CD4-positive, alpha-beta T cell (primary cell): Measurements from ENCODE around the gene MAN1C1. TPM values are rescaled to one million over a fixed set of nuclear protein-coding genes. Genes with fewer than 3 reads are reported as not detected.
"Not testable (repeated sequence)": the region's sequence is repeated elsewhere in the genome, so short reads cannot be mapped to it uniquely, and the experiment has no call there.

Experiments used
- ATAC-seq: fragments of 200-7000 bp; cut with Tn5 transposase; one replicate; pipeline ENCODE4 v1.10.0; 2022; ENCODE audit warnings: mild to moderate bottlenecking; ENCODE audit not compliant: poor library complexity
- CTCF ChIA-PET: fragments of 350-600 bp; sonication (Branson Sonifier 250); formaldehyde crosslinking; loops from one replicate; lab custom pipeline; 2021; ENCODE audit warnings: antibody characterized with exemption, inconsistent platforms; lab: Charles Lee
- POLR2A ChIA-PET: fragments of 350-600 bp; sonication (Branson Sonifier 250); formaldehyde crosslinking; loops from one replicate; lab custom pipeline; 2021; ENCODE audit warnings: antibody characterized with exemption, inconsistent platforms; lab: Charles Lee
- DNase-seq, 14 experiments: peaks; one replicate each; pipeline ENCODE4 v3.0.0-alpha.2; 2013 to 2020; ENCODE audit warnings: mixed read lengths in 2 of 14
- H3K27ac ChIP-seq, 2 donors: one replicate each; pipeline versions ENCODE4 v1.5.1 to v1.7.0; 2013; ENCODE audit warnings: low read length in 2 of 2, low read depth in 1 of 2, mild to moderate bottlenecking in 1 of 2
- H3K27me3 ChIP-seq, 2 experiments: 1 replicate in 1 of 2; 2 replicates in 1 of 2; pipeline versions ENCODE4 v1.6.1 to v1.7.0; 2013; ENCODE audit warnings: low read length in 2 of 2, control low read depth in 1 of 2, mild to moderate bottlenecking in 1 of 2, moderate library complexity in 1 of 2; ENCODE audit not compliant: insufficient read depth in 2 of 2, control insufficient read depth in 1 of 2
- H3K36me3 ChIP-seq: one replicate; pipeline ENCODE4 v1.6.1; 2013; ENCODE audit warnings: low read length, control low read depth; ENCODE audit not compliant: insufficient read depth
- H3K4me1 ChIP-seq: one replicate; pipeline ENCODE4 v1.6.1; 2013; ENCODE audit warnings: low read length, control low read depth; ENCODE audit not compliant: insufficient read depth
- H3K4me3 ChIP-seq: one replicate; pipeline ENCODE4 v1.5.1; 2013; ENCODE audit warnings: mild to moderate bottlenecking, low read length, moderate library complexity
- H3K9me3 ChIP-seq, 2 experiments: 1 replicate in 1 of 2; 2 replicates in 1 of 2; pipeline versions ENCODE4 v1.6.1 to v1.7.0; 2013; ENCODE audit warnings: low read length in 2 of 2, mild to moderate bottlenecking in 2 of 2, control low read depth in 1 of 2, moderate library complexity in 1 of 2; ENCODE audit not compliant: control insufficient read depth in 1 of 2, insufficient read depth in 1 of 2
- H3K27ac Mint-ChIP-seq: one replicate; pipeline ENCODE4 v1.8.0; 2020; ENCODE audit warnings: mixed read lengths
- H3K27me3 Mint-ChIP-seq: one replicate; pipeline ENCODE4 v1.8.0; 2021; ENCODE audit warnings: mixed read lengths
- H3K36me3 Mint-ChIP-seq: one replicate; pipeline ENCODE4 v1.8.0; 2021; ENCODE audit warnings: low read depth, mixed read lengths
- H3K4me1 Mint-ChIP-seq: one replicate; pipeline ENCODE4 v1.8.0; 2021; ENCODE audit warnings: low read depth, mixed read lengths
- H3K4me3 Mint-ChIP-seq: one replicate; pipeline ENCODE4 v1.8.0; 2020; ENCODE audit warnings: mild to moderate bottlenecking, mixed read lengths
- H3K9me3 Mint-ChIP-seq: one replicate; pipeline ENCODE4 v1.8.0; 2020; ENCODE audit warnings: mixed read lengths
- intact Hi-C, 2 experiments: fragments of 100-400 bp; cut with DNase I in 1 of 2; cut with micrococcal nuclease in 1 of 2; formaldehyde crosslinking; loops; one replicate each; pipeline versions ENCODE4 v1.15.1 to v1.9.0; 2023 to 2025; cut with DNase I, micrococcal nuclease
- total RNA-seq, 174 experiments: library from RNA in 2 of 174; stranded (reverse) in 2 of 174; gene quantifications; one replicate each; pipeline ENCODE4 v1.2.3 and lab custom pipeline; 2021 to 2026
- TF ChIP-seq, protein P1 (sequence below): fragments of 200-600 bp; IDR thresholded peaks from one replicate; pipeline ENCODE4 v1.8.0; 2022; ENCODE audit warnings: antibody characterized with exemption, mild to moderate bottlenecking

The MAN1C1 gene
- total RNA-seq, 2 experiments from 2014 or later: 44.4 to 46.9 TPM

DNA sequence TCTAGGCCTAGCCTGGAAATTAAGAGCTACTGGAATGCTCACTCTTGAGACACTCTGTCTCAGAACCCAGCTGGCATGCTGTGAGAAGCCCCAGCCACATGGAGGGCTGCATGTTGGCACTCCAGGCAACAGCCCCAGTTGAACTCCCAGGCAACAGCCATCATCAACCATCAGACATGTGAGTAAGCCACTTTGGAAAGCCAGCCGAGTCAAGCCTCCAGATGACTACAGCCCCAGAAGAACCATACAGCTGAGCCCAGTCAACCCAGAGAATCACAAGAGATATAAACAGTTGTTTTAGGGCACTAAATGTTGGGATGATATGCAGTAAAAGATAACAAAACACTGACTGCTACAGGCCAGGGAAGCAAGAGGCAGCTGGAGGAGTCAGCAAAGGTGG lies 17.7 kb upstream of the MAN1C1 start:
- Mint-ChIP-seq H3K4me3 (no peak overlapping the region), H3K4me1 (peaks cover 8% of the 10 kb centered on the region)
- POLR2A ChIA-PET: interaction anchor here (0.9 to 2.3 kb wide), 3 partner anchors 9 to 27 kb away, joined by 3 to 8 read pairs (median 4); no protein-coding TSS in a partner anchor

DNA sequence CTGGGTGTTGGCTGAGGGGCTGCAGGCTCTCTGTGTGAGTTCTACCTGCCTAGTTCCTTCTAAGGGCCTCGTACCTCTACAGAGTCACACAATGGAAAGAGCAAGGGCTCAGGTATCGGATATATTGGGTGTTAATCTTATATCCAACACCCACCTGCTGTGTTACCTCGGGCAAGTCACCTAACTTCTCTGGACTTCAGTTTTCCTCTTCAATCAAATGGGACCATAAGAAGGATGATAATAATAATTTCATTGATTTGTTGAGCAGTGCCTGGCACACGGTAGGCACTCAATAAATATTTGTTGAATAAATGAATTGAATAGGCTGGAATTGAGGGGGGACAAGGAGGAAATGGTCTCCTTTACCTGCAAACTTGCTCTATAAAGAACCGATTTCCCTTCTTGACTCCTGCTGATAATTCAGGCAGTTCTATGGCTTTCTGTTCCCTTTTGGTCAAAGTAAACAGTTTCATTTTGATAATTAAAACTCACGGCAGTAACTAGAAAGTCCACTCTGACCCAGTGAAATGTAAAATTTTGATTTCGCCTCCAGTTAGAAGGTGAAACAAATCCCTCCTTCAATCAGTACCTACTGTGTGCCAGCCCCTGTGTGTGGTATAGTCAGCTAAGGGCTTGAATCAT lies 16.5 kb upstream of the MAN1C1 start:
- Mint-ChIP-seq H3K9me3 (no peaks in the 10 kb centered on the region), H3K4me3 (no peak overlapping the region), H3K4me1 (peaks cover 8% of the 10 kb centered on the region), H3K27ac (no peak overlapping the region), H3K36me3 (no peaks in the 10 kb centered on the region), H3K27me3 (no peaks in the 10 kb centered on the region)
- no peaks in the 10 kb centered on the region for H3K36me3 ChIP-seq
- CTCF ChIA-PET: no interaction called here
- H3K4me1 ChIP-seq: no peaks in the 10 kb centered on the region
- TF ChIP-seq, protein P1, sequence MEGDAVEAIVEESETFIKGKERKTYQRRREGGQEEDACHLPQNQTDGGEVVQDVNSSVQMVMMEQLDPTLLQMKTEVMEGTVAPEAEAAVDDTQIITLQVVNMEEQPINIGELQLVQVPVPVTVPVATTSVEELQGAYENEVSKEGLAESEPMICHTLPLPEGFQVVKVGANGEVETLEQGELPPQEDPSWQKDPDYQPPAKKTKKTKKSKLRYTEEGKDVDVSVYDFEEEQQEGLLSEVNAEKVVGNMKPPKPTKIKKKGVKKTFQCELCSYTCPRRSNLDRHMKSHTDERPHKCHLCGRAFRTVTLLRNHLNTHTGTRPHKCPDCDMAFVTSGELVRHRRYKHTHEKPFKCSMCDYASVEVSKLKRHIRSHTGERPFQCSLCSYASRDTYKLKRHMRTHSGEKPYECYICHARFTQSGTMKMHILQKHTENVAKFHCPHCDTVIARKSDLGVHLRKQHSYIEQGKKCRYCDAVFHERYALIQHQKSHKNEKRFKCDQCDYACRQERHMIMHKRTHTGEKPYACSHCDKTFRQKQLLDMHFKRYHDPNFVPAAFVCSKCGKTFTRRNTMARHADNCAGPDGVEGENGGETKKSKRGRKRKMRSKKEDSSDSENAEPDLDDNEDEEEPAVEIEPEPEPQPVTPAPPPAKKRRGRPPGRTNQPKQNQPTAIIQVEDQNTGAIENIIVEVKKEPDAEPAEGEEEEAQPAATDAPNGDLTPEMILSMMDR: no peak
- H3K27ac ChIP-seq: no peak overlapping the region
- intact Hi-C loops: loop anchor here in 1 of 2 experiments (5.0 kb wide), 1 partner anchor 193 kb away; no protein-coding TSS in a partner anchor
- H3K9me3 ChIP-seq: no peaks in the 10 kb centered on the region
- POLR2A ChIA-PET: interaction anchor here (0.7 kb wide), 1 partner anchor 145 kb away, joined by 4 read pairs; no protein-coding TSS in a partner anchor
- H3K27me3 ChIP-seq: no peaks in the 10 kb centered on the region
- H3K4me3 ChIP-seq: no peak overlapping the region
- DNase-seq (no peak), ATAC-seq (no peak)

More for the DNA sequence above, 17.7 kb upstream of the MAN1C1 start:
- Histone ChIP-seq H3K4me1 (no peaks in the 10 kb centered on the region), H3K9me3 (no peaks in the 10 kb centered on the region), H3K4me3 (no peak overlapping the region), H3K36me3 (no peaks in the 10 kb centered on the region), H3K27me3 (no peaks in the 10 kb centered on the region), H3K27ac (no peak overlapping the region)
- DNase-seq (no peak), ATAC-seq (no peak)
- H3K36me3 Mint-ChIP-seq: no peaks in the 10 kb centered on the region
- no peak overlapping the region for H3K27ac Mint-ChIP-seq
- no peaks in the 10 kb centered on the region for H3K27me3 Mint-ChIP-seq
- intact Hi-C loops: loop anchor here in 1 of 2 experiments (5.0 kb wide), 1 partner anchor 192 kb away; no protein-coding TSS in a partner anchor
- H3K9me3 Mint-ChIP-seq: no peaks in the 10 kb centered on the region
- TF ChIP-seq, protein P1: no peak
- CTCF ChIA-PET: no interaction called here

DNA sequence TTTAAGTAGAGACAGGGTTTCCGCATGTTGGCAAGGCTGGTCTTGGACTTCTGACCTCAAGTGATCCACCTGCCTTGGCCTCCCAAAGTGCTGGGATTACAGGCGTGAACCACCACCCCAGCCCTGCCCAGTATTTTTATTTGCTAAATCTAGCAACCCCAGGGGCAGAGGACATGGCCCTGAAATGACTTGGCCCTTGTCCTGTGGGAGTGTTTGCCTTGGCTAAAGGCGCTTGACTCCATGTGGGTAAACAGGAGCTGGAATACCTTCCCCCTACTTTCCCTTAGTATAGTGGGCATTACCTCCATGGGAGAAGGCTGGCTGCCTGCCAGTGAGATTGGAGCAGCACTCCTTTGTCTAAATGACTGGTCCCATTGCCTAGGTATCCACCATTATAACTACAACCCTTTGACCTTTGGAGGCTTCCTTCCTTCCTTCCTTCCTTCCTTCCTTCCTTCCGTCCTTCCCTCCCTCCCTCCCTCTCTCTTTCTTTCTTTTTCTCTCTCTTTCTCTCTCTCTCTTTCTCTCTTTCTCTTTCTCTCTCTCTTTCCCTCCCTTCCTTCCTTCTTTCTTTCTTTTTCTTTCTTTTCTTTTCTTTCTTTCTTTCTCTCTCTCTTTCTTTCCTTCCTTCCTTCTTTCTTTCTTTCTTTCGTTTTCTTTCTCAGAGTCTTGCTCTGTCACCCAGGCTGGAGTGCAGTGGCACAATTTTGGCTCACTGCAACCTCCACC lies 15.5 kb upstream of the MAN1C1 start:
- H3K4me3 Mint-ChIP-seq, H3K9me3 Mint-ChIP-seq, H3K27me3 Mint-ChIP-seq, intact Hi-C loops, H3K4me1 ChIP-seq, POLR2A ChIA-PET, H3K4me3 ChIP-seq, H3K36me3 Mint-ChIP-seq, CTCF ChIA-PET, ATAC-seq, H3K27ac Mint-ChIP-seq, H3K27ac ChIP-seq, DNase-seq, H3K36me3 ChIP-seq, H3K9me3 ChIP-seq, H3K27me3 ChIP-seq, H3K4me1 Mint-ChIP-seq: not testable (repeated sequence)

DNA sequence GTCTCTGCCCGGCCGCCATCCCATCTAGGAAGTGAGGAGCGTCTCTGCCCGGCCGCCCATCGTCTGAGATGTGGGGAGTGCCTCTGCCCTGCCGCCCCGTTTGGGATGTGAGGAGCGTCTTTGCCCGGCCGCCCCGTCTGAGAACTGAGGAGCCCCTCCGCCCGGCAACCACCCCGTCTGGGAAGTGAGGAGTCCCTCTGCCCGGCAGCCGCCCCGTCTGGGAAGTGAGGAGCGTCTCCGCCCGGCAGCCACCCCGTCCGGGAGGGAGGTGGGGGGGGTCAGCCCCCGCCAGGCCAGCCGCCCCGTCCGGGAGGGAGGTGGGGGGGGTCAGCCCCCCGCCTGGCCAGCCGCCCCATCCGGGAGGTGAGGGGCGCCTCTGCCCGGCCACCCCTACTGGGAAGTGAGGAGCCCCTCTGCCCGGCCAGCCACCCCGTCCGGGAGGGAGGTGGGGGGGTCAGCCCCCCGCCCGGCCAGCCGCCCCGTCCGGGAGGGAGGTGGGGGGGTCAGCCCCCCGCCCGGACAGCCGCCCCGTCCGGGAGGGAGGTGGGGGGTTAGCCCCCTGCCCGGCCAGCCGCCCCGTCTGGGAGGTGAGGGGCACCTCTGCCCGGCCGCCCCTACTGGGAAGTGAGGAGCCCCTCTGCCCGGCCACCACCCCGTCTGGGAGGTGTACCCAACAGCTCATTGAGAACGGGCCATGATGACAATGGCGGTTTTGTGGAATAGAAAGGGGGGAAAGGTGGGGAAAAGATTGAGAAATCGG lies 12.6 kb upstream of the MAN1C1 start:
- H3K4me3 ChIP-seq, intact Hi-C loops, H3K9me3 ChIP-seq, DNase-seq, H3K4me1 ChIP-seq, H3K36me3 Mint-ChIP-seq, H3K36me3 ChIP-seq, H3K27me3 ChIP-seq, H3K4me1 Mint-ChIP-seq, H3K27me3 Mint-ChIP-seq, CTCF ChIA-PET, H3K27ac Mint-ChIP-seq, ATAC-seq, H3K9me3 Mint-ChIP-seq, H3K4me3 Mint-ChIP-seq, H3K27ac ChIP-seq, POLR2A ChIA-PET: not testable (repeated sequence)
